ENCODE results near the gene ARHGEF19. TPM values are rescaled to one million over a fixed set of nuclear protein-coding genes. Genes with fewer than 3 reads are reported as not detected.

Gene ARHGEF19
- total RNA-seq, 1 experiment from 2014 or later: 21.1 TPM

GRCh38 chr1:16244650-16245285, 32.3 kb upstream of the ARHGEF19 start:
- Histone ChIP-seq H3K79me2 (ENCODE audit: insufficient read depth, low read length) (no peaks in the 10 kb centered on the region), H3K23me2 (ENCODE audit: insufficient read length, low read depth, low read length, poor library complexity, severe bottlenecking) (no peaks in the 10 kb centered on the region), H3K18ac (ENCODE audit: insufficient read length, low read depth, low read length) (no peak overlapping the region), H3K27ac (ENCODE audit: insufficient read length, low read depth, low read length) (no peak overlapping the region), H3K4me2 (ENCODE audit: insufficient read depth, insufficient read length, low read length) (no peak overlapping the region), H3K4me1 (ENCODE audit: insufficient read depth, low read length) (no peaks in the 10 kb centered on the region), H2AK5ac (ENCODE audit: insufficient read length, low read length) (no peak overlapping the region), H3K9me3 (ENCODE audit: control insufficient read depth, low read depth, low read length) (no peaks in the 10 kb centered on the region), H4K5ac (ENCODE audit: insufficient read length, low read depth, low read length) (no peak overlapping the region), H3K14ac (ENCODE audit: insufficient read depth, low read length) (no peak overlapping the region), H2BK5ac (ENCODE audit: insufficient read length, low read length) (no peak overlapping the region), H3K79me1 (ENCODE audit: insufficient read depth, low read depth, low read length, poor library complexity, severe bottlenecking) (no peaks in the 10 kb centered on the region), H3T11ph (ENCODE audit: low read length) (no peak overlapping the region), H2BK120ac (ENCODE audit: low read depth, low read length, poor library complexity, severe bottlenecking) (no peak overlapping the region), H4K91ac (ENCODE audit: insufficient read length, low read depth, low read length) (no peak overlapping the region), H3K27me3 (ENCODE audit: insufficient read depth, low read length) (no peaks in the 10 kb centered on the region), H2BK20ac (ENCODE audit: low read depth, low read length, poor library complexity, severe bottlenecking) (no peak overlapping the region), H2AFZ (ENCODE audit: low read length) (no peak overlapping the region), H2BK12ac (ENCODE audit: insufficient read length, low read depth, low read length) (no peak overlapping the region), H3K23ac (ENCODE audit: insufficient read length, low read depth, low read length) (no peak overlapping the region), H2BK15ac (ENCODE audit: low read depth, low read length) (no peak overlapping the region), H4K8ac (replicated peaks; ENCODE audit: insufficient read length, low read depth, low read length) (no peak overlapping the region), H3K4ac (ENCODE audit: low read depth, low read length) (no peak overlapping the region), H3K9ac (ENCODE audit: extremely low read depth, insufficient read length, low read length) (no peak overlapping the region), H4K20me1 (ENCODE audit: control insufficient read depth, insufficient read depth, insufficient read length) (no peaks in the 10 kb centered on the region), H3K56ac (ENCODE audit: insufficient read length, low read depth, low read length) (no peak overlapping the region)
- TF ChIP-seq, protein P1, sequence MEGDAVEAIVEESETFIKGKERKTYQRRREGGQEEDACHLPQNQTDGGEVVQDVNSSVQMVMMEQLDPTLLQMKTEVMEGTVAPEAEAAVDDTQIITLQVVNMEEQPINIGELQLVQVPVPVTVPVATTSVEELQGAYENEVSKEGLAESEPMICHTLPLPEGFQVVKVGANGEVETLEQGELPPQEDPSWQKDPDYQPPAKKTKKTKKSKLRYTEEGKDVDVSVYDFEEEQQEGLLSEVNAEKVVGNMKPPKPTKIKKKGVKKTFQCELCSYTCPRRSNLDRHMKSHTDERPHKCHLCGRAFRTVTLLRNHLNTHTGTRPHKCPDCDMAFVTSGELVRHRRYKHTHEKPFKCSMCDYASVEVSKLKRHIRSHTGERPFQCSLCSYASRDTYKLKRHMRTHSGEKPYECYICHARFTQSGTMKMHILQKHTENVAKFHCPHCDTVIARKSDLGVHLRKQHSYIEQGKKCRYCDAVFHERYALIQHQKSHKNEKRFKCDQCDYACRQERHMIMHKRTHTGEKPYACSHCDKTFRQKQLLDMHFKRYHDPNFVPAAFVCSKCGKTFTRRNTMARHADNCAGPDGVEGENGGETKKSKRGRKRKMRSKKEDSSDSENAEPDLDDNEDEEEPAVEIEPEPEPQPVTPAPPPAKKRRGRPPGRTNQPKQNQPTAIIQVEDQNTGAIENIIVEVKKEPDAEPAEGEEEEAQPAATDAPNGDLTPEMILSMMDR (conservative IDR thresholded peaks at IDR 0.05): no peak
- DNase-seq: no peak
- Mint-ChIP-seq H3K27me3 (ENCODE audit: low read depth) (no peaks in the 10 kb centered on the region), H3K36me3 (ENCODE audit: insufficient read depth in 1 of 3, low read depth in 3 of 3) (peaks cover 0 to 9% (median 0%) of the 10 kb centered on the region in 3 experiments; a peak in 2 of 7 replicates), H3K9me3 (no peaks in the 10 kb centered on the region), H3K4me3 (no peak overlapping the region), H3K27ac (no peak overlapping the region; a peak in 1 of 7 replicates), H3K4me1 (peaks cover 4 to 8% of the 10 kb centered on the region in 2 experiments)
- WGBS (ENCODE audit: extremely low coverage, insufficient read length, low lambda C conversion rate): no CpG with 5 or more reads among the region's 8 CpGs
